ENCODE data around the gene STH.

STH gene

GRCh38 chr17:45958307-45958706, 40.7 kb upstream of the STH start:
- Histone ChIP-seq H3K4me1 (ENCODE audit: control insufficient read depth, insufficient read depth, low read length) (no peaks in the 10 kb centered on the region), H3K27me3 (replicated peaks; ENCODE audit: control insufficient read depth, insufficient read depth, low read length) (peaks cover 2% of the 10 kb centered on the region), H3K36me3 (ENCODE audit: control insufficient read depth, insufficient read depth, low read length, severe bottlenecking) (no peaks in the 10 kb centered on the region), H3K4me3 (ENCODE audit: low read length) (no peak overlapping the region), H3K9ac (ENCODE audit: low read length) (no peak overlapping the region), H3K9me3 (ENCODE audit: control insufficient read depth, low read length) (no peaks in the 10 kb centered on the region)
- no peak for DNase-seq (ENCODE audit: low read depth)

GRCh38 chr17:45958994-45959665, 39.9 kb upstream of the STH start:
- H3K27me3 ChIP-seq (replicated peaks; ENCODE audit: control insufficient read depth, insufficient read depth, low read length) = peaks cover 5% of the 10 kb centered on the region
- no peak for DNase-seq (ENCODE audit: low read depth)
- H3K4me1 ChIP-seq (ENCODE audit: control insufficient read depth, insufficient read depth, low read length) = no peaks in the 10 kb centered on the region
- no peaks in the 10 kb centered on the region for H3K9me3 ChIP-seq (ENCODE audit: control insufficient read depth, low read length)
- H3K4me3 ChIP-seq (ENCODE audit: low read length) = no peak overlapping the region
- no peak overlapping the region for H3K9ac ChIP-seq (ENCODE audit: low read length)
- no peaks in the 10 kb centered on the region for H3K36me3 ChIP-seq (ENCODE audit: control insufficient read depth, insufficient read depth, low read length, severe bottlenecking)

GRCh38 chr17:45960311-45960710, 38.7 kb upstream of the STH start:
- H3K4me1 ChIP-seq (ENCODE audit: control insufficient read depth, insufficient read depth, low read length) = no peaks in the 10 kb centered on the region
- DNase-seq (ENCODE audit: low read depth) = no peak
- H3K4me3 ChIP-seq (ENCODE audit: low read length) = no peak overlapping the region
- no peaks in the 10 kb centered on the region for H3K36me3 ChIP-seq (ENCODE audit: control insufficient read depth, insufficient read depth, low read length, severe bottlenecking)
- no peak overlapping the region for H3K9ac ChIP-seq (ENCODE audit: low read length)
- H3K27me3 ChIP-seq (replicated peaks; ENCODE audit: control insufficient read depth, insufficient read depth, low read length) = peaks cover 5% of the 10 kb centered on the region
- H3K9me3 ChIP-seq (ENCODE audit: control insufficient read depth, low read length) = no peaks in the 10 kb centered on the region

GRCh38 chr17:45961206-45961605, 37.8 kb upstream of the STH start:
- H3K4me1 ChIP-seq (ENCODE audit: control insufficient read depth, insufficient read depth, low read length) = no peaks in the 10 kb centered on the region
- H3K9me3 ChIP-seq (ENCODE audit: control insufficient read depth, low read length) = no peaks in the 10 kb centered on the region
- no peak overlapping the region for H3K4me3 ChIP-seq (ENCODE audit: low read length)
- H3K9ac ChIP-seq (ENCODE audit: low read length) = no peak overlapping the region
- H3K27me3 ChIP-seq (replicated peaks; ENCODE audit: control insufficient read depth, insufficient read depth, low read length) = peaks cover 8% of the 10 kb centered on the region
- DNase-seq (ENCODE audit: low read depth) = no peak
- no peaks in the 10 kb centered on the region for H3K36me3 ChIP-seq (ENCODE audit: control insufficient read depth, insufficient read depth, low read length, severe bottlenecking)

- Histone ChIP-seq H3K9me3 (ENCODE audit: control insufficient read depth, low read length) (no peaks in the 10 kb centered on the region), H3K9ac (ENCODE audit: low read length) (no peak overlapping the region), H3K36me3 (ENCODE audit: control insufficient read depth, insufficient read depth, low read length, severe bottlenecking) (no peaks in the 10 kb centered on the region), H3K4me1 (ENCODE audit: control insufficient read depth, insufficient read depth, low read length) (no peaks in the 10 kb centered on the region), H3K27me3 (replicated peaks; ENCODE audit: control insufficient read depth, insufficient read depth, low read length) (peaks cover 19% of the 10 kb centered on the region), H3K4me3 (ENCODE audit: low read length) (no peak overlapping the region)
- no peak for DNase-seq (ENCODE audit: low read depth)
Observed at GRCh38 chr17:45962221-45962972, 36.7 kb upstream of the STH start.

GRCh38 chr17:45963283-45963682, 35.8 kb upstream of the STH start:
- Histone ChIP-seq H3K9ac (ENCODE audit: low read length) (no peak overlapping the region), H3K36me3 (ENCODE audit: control insufficient read depth, insufficient read depth, low read length, severe bottlenecking) (no peaks in the 10 kb centered on the region), H3K4me1 (ENCODE audit: control insufficient read depth, insufficient read depth, low read length) (no peaks in the 10 kb centered on the region), H3K9me3 (ENCODE audit: control insufficient read depth, low read length) (no peaks in the 10 kb centered on the region), H3K4me3 (ENCODE audit: low read length) (no peak overlapping the region), H3K27me3 (replicated peaks; ENCODE audit: control insufficient read depth, insufficient read depth, low read length) (peaks cover 27% of the 10 kb centered on the region)
- DNase-seq (ENCODE audit: low read depth) = no peak

GRCh38 chr17:45963889-45964288, 35.2 kb upstream of the STH start:
- Histone ChIP-seq H3K36me3 (ENCODE audit: control insufficient read depth, insufficient read depth, low read length, severe bottlenecking) (no peaks in the 10 kb centered on the region), H3K4me1 (ENCODE audit: control insufficient read depth, insufficient read depth, low read length) (no peaks in the 10 kb centered on the region), H3K4me3 (ENCODE audit: low read length) (no peak overlapping the region), H3K27me3 (replicated peaks; ENCODE audit: control insufficient read depth, insufficient read depth, low read length) (peaks cover 30% of the 10 kb centered on the region), H3K9ac (ENCODE audit: low read length) (no peak overlapping the region), H3K9me3 (ENCODE audit: control insufficient read depth, low read length) (no peaks in the 10 kb centered on the region)
- DNase-seq (ENCODE audit: low read depth) = no peak

- no peak for DNase-seq (ENCODE audit: low read depth)
- Histone ChIP-seq H3K4me1 (ENCODE audit: control insufficient read depth, insufficient read depth, low read length) (no peaks in the 10 kb centered on the region), H3K9me3 (ENCODE audit: control insufficient read depth, low read length) (no peaks in the 10 kb centered on the region), H3K9ac (ENCODE audit: low read length) (no peak overlapping the region), H3K4me3 (ENCODE audit: low read length) (no peak overlapping the region), H3K27me3 (replicated peaks; ENCODE audit: control insufficient read depth, insufficient read depth, low read length) (peaks cover 32% of the 10 kb centered on the region), H3K36me3 (ENCODE audit: control insufficient read depth, insufficient read depth, low read length, severe bottlenecking) (no peaks in the 10 kb centered on the region)
Observed at GRCh38 chr17:45964634-45965033, 34.4 kb upstream of the STH start.

- no peak overlapping the region for H3K9ac ChIP-seq (ENCODE audit: low read length)
- H3K27me3 ChIP-seq (replicated peaks; ENCODE audit: control insufficient read depth, insufficient read depth, low read length) = peaks cover 43% of the 10 kb centered on the region
- H3K4me3 ChIP-seq (ENCODE audit: low read length) = no peak overlapping the region
- no peaks in the 10 kb centered on the region for H3K36me3 ChIP-seq (ENCODE audit: control insufficient read depth, insufficient read depth, low read length, severe bottlenecking)
- no peaks in the 10 kb centered on the region for H3K4me1 ChIP-seq (ENCODE audit: control insufficient read depth, insufficient read depth, low read length)
- DNase-seq (ENCODE audit: low read depth) = no peak
- H3K9me3 ChIP-seq (ENCODE audit: control insufficient read depth, low read length) = no peaks in the 10 kb centered on the region
Observed at GRCh38 chr17:45965812-45966211, 33.2 kb upstream of the STH start.

GRCh38 chr17:45966606-45967280, 32.3 kb upstream of the STH start:
- Histone ChIP-seq H3K27me3 (replicated peaks; ENCODE audit: control insufficient read depth, insufficient read depth, low read length) (peaks cover 53% of the 10 kb centered on the region), H3K9ac (ENCODE audit: low read length) (no peak overlapping the region), H3K4me3 (ENCODE audit: low read length) (no peak overlapping the region), H3K4me1 (ENCODE audit: control insufficient read depth, insufficient read depth, low read length) (no peaks in the 10 kb centered on the region), H3K36me3 (ENCODE audit: control insufficient read depth, insufficient read depth, low read length, severe bottlenecking) (no peaks in the 10 kb centered on the region), H3K9me3 (ENCODE audit: control insufficient read depth, low read length) (no peaks in the 10 kb centered on the region)
- no peak for DNase-seq (ENCODE audit: low read depth)

- no peak overlapping the region for H3K4me3 ChIP-seq (ENCODE audit: low read length)
- peaks cover 4% of the 10 kb centered on the region for H3K9me3 ChIP-seq (ENCODE audit: control insufficient read depth, low read length)
- no peak overlapping the region for H3K9ac ChIP-seq (ENCODE audit: low read length)
- no peaks in the 10 kb centered on the region for H3K36me3 ChIP-seq (ENCODE audit: control insufficient read depth, insufficient read depth, low read length, severe bottlenecking)
- no peak for DNase-seq (ENCODE audit: low read depth)
- no peaks in the 10 kb centered on the region for H3K4me1 ChIP-seq (ENCODE audit: control insufficient read depth, insufficient read depth, low read length)
- peaks cover 59% of the 10 kb centered on the region for H3K27me3 ChIP-seq (replicated peaks; ENCODE audit: control insufficient read depth, insufficient read depth, low read length)
Observed at GRCh38 chr17:45967378-45967777, 31.7 kb upstream of the STH start.
